Thymus (tissue), 11 donors: ENCODE data around the gene TCP11. TPM values are rescaled to one million over a fixed set of nuclear protein-coding genes. Genes with fewer than 3 reads are reported as not detected.

Experiments used
- DNase-seq, 9 donors: peaks; one replicate each; pipeline ENCODE4 v3.0.0-alpha.2; 2013; ENCODE audit warnings: low spot score in 9 of 9, low read depth in 6 of 9, missing footprints in 1 of 9
- H3K27ac ChIP-seq, 2 donors: one replicate each; pipeline ENCODE4 v1.5.1; 2013; ENCODE audit warnings: control low read depth in 1 of 2, low read depth in 1 of 2, low read length in 1 of 2, mild to moderate bottlenecking in 1 of 2, moderate library complexity in 1 of 2
- H3K27me3 ChIP-seq, 2 donors: one replicate each; pipeline ENCODE4 v1.5.1; 2013; ENCODE audit warnings: low read length in 1 of 2; ENCODE audit not compliant: control insufficient read depth in 2 of 2, insufficient read depth in 1 of 2
- H3K36me3 ChIP-seq, 2 donors: one replicate each; pipeline ENCODE4 v1.5.1; 2013; ENCODE audit warnings: low read length in 1 of 2, mild to moderate bottlenecking in 1 of 2, moderate library complexity in 1 of 2; ENCODE audit not compliant: control insufficient read depth in 2 of 2, insufficient read depth in 2 of 2
- H3K4me1 ChIP-seq, 2 donors: one replicate each; pipeline ENCODE4 v1.5.1; 2013; ENCODE audit warnings: low read length in 2 of 2; ENCODE audit not compliant: control insufficient read depth in 2 of 2, insufficient read depth in 2 of 2
- H3K4me3 ChIP-seq, 2 donors: one replicate each; pipeline ENCODE4 v1.5.1; 2013; ENCODE audit warnings: low read length in 2 of 2, control low read depth in 1 of 2, mild to moderate bottlenecking in 1 of 2
- H3K9me3 ChIP-seq, 2 donors: one replicate each; pipeline ENCODE4 v1.5.1; 2013; ENCODE audit warnings: low read length in 1 of 2, mild to moderate bottlenecking in 1 of 2; ENCODE audit not compliant: control insufficient read depth in 2 of 2, insufficient read depth in 1 of 2
- WGBS: extraction: QIAGEN DNeasy Blood & Tissue Kit; methylation state at CpG from one replicate; pipeline ENCODE4 v1.1.7; 2013; 5-methylcytosine and 5-hydroxymethylcytosine counted together
- polyA plus RNA-seq: library from polyadenylated mRNA; stranded (reverse); fragments of 200-250 nt; gene quantifications from one replicate; pipeline ENCODE4 v1.2.3, GENCODE V29; 2013
- total RNA-seq: library from RNA; stranded (reverse); fragments of 120-200 nt; gene quantifications from one replicate; pipeline ENCODE4 v1.2.4, GENCODE V29; 2013
- donor health status: healthy.

TCP11 gene
- total and polyA plus RNA-seq, 2 donors: 0.30 to 0.33 TPM

DNA sequence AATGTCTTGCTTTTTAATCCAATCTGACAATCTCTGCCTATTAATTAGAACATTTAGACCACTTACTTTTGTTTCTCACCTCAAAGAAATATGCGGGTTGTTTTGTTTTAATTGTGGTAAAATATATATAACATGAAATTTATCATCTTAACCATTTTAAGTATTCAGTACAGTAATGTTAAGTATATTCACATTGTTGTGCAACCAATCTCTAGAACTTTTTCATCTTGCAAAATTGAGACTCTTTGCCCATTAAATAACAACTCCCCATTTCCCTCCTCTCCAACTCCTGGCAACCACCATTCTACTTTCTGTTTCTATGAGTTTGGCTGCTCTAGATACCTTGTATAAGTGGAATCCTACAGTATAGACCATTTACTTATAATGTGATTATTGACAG, 13.8 kb upstream of the TCP11 start:
- Histone ChIP-seq H3K27me3 (no peaks in the 10 kb centered on the region), H3K4me1 (no peaks in the 10 kb centered on the region), H3K4me3 (no peak overlapping the region), H3K9me3 (no peaks in the 10 kb centered on the region), H3K27ac (no peak overlapping the region), H3K36me3 (no peaks in the 10 kb centered on the region)
- WGBS: 99% methylated on average over 1 of the region's 1 CpG
- no peak for DNase-seq

DNA sequence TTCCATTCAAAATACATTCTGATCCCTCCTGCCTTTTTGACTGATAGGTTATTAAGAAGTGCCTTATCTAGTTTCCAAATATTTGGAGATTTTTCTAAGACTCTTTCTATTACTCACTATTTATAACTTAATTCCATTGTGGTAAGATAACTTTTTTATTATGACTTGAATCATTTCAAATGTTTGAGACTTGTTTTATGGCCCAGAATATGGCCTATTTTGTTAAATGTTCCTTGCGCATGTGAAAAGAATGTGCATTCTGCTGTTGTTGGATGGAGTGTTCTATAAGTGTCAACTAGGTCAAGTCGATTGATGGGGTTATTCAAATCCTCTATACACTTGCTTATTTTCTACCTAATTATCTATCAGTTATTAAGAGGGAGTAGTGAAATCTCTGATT, 13.1 kb upstream of the TCP11 start:
- Histone ChIP-seq H3K4me3 (no peak overlapping the region), H3K4me1 (no peaks in the 10 kb centered on the region), H3K9me3 (no peaks in the 10 kb centered on the region), H3K27ac (no peak overlapping the region), H3K27me3 (no peaks in the 10 kb centered on the region), H3K36me3 (no peaks in the 10 kb centered on the region)
- no peak for DNase-seq
- 95% methylated on average over 2 of the region's 2 CpGs for WGBS

DNA sequence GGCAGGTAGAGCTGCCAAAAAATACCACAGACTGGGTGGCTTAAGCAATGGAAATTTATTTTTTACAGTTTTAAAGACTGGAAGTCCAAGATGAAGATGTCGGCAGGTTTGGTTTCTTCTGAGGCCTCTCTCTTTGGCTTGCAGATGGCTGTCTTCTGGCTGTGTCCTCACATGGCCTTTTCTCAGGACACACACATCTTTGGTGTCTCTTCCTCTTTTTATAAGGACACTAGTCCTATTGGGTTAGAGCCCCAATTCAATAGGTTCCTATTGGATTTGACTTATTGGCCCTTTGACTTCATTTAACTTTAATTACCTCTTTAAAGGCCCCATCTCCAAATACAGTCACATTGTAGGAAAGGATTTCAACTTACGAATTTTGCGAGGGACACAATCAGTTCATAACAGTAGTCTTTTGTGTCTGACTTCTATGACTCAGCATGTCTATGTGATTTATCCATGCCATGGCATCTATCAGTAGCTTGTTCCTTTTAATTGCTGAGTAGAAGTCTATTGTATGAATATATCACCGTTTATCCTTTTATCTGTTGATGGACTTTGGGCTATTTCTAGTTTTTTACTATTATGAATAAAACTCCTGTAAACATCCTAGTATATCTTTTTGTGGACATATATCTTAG, 11.0 kb upstream of the TCP11 start:
- DNase-seq: no peak
- H3K27ac ChIP-seq: no peak overlapping the region

DNA sequence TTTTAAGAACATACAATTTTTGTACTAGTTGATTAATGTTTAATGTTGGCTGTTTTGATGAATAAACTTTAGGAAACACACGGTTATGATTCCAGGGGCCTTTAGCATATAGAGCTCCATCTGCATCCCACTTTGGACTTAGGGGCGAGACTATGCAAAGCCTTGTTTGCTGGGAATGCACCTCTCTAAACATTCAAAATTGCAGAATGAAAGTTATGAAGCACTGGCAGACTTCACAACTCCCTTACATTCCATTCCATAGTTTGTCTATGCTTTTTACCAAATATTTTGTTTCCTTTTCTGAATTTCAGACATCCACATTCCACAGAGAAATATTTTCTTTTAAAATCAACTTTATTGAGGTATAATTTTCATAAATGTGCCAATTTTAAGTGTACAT, 10.3 kb upstream of the TCP11 start:
- Histone ChIP-seq H3K4me3 (no peak overlapping the region), H3K27ac (no peak overlapping the region), H3K36me3 (no peaks in the 10 kb centered on the region), H3K4me1 (no peaks in the 10 kb centered on the region), H3K27me3 (peaks cover 0 to 10% of the 10 kb centered on the region in 2 donors), H3K9me3 (no peaks in the 10 kb centered on the region)
- DNase-seq: no peak
- WGBS: 100% methylated on average over 2 of the region's 2 CpGs

More for the DNA sequence above, 11.0 kb upstream of the TCP11 start:
- no peaks in the 10 kb centered on the region for H3K9me3 ChIP-seq
- H3K4me1 ChIP-seq: no peaks in the 10 kb centered on the region
- WGBS: 71% methylated on average over 4 of the region's 4 CpGs
- H3K27me3 ChIP-seq: peaks cover 0 to 10% of the 10 kb centered on the region in 2 donors
- no peak overlapping the region for H3K4me3 ChIP-seq
- H3K36me3 ChIP-seq: no peaks in the 10 kb centered on the region

DNA sequence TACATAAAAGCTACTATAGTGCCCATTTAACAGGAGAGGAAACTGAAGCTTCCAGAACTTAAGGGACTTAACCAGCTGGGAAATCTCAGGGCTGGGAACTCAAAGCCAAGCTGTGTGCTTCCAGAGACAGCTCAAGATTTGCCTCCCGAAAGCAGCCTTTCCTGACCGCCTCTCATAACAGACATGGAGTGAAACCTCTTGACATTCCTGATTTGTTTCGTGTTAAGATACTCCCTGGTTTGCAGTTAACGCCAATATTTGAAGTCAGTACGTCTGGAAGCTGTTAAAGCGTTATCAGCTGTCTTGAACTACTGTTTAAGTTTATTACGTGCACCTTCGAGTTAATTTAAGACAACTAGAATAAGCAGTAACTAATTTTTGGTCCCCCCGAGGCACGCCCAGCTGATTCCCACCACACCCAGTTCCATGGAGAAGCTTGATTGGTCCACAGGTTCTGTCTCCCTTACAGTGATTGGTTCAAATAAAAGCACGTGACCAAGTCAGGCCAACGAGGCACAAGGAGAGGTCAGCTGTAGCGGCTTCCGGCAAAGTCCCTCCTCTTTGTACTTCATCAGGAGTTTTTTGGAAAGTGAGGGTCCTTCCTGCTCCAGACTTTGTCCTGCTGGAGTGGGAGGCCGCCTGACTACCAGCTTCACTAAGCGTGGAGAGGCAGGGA, 8.9 kb upstream of the TCP11 start:
- H3K4me1 ChIP-seq: no peaks in the 10 kb centered on the region
- H3K9me3 ChIP-seq: no peaks in the 10 kb centered on the region
- 93% methylated on average over 16 of the region's 16 CpGs for WGBS
- no peak overlapping the region for H3K4me3 ChIP-seq
- DNase-seq: no peak
- no peak overlapping the region for H3K27ac ChIP-seq
- H3K36me3 ChIP-seq: no peaks in the 10 kb centered on the region
- peaks cover 0 to 10% of the 10 kb centered on the region in 2 donors for H3K27me3 ChIP-seq

DNA sequence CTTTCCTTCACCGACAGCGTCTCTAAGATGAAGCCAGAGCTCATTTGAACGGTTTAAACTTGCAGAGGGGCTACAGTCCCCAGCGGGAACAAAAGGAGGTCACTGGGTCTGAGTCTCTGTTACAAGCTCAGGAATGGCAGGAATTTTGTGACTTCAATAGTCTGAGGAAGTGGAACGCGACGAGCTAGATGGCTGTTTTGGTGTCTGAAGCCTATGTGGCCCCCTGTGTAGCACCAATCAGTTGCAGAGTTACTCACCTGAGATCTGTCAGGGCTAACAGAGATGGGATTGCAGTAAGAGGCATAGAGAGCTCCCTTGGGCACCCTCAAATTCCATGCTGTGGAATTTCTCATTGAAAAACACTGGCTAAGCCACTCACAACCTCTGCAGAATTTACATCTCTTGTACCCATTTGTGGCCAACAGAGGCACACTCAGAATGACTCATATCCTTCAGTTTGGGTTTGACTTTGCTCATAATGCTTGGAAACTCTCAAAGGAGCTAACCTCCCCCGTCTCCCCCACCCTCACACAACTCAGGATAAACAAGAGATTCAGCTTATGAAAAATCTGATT, 7.1 kb upstream of the TCP11 start:
- WGBS: 81% methylated on average over 8 of the region's 8 CpGs
- Histone ChIP-seq H3K4me3 (no peak overlapping the region), H3K27me3 (peaks cover 0 to 10% of the 10 kb centered on the region in 2 donors), H3K36me3 (no peaks in the 10 kb centered on the region), H3K4me1 (no peaks in the 10 kb centered on the region), H3K9me3 (no peaks in the 10 kb centered on the region), H3K27ac (no peak overlapping the region)
- no peak for DNase-seq

DNA sequence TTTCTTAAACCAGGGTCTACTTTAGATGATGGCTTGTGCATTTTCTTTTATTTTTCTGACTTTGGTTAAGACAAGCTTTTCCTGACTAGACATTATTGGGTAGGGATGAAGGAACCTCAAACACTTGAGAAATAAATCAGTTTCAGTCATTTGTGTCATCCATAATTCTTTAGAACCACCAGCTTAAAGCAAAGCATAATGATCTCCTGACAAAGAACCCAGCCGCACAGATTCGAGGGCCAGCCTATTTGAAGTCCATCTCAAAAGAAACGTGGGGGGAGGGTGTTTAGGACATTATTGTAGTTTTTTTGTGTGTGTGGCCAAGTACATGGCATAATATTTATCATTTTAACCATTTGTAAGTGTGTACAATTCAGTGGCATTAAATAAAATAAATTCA, 6.3 kb upstream of the TCP11 start:
- no peak for DNase-seq
- Histone ChIP-seq H3K36me3 (no peaks in the 10 kb centered on the region), H3K27ac (no peak overlapping the region), H3K4me1 (no peaks in the 10 kb centered on the region), H3K4me3 (no peak overlapping the region), H3K9me3 (no peaks in the 10 kb centered on the region), H3K27me3 (peaks cover 0 to 12% of the 10 kb centered on the region in 2 donors)
- WGBS: 91% methylated on average over 3 of the region's 3 CpGs

DNA sequence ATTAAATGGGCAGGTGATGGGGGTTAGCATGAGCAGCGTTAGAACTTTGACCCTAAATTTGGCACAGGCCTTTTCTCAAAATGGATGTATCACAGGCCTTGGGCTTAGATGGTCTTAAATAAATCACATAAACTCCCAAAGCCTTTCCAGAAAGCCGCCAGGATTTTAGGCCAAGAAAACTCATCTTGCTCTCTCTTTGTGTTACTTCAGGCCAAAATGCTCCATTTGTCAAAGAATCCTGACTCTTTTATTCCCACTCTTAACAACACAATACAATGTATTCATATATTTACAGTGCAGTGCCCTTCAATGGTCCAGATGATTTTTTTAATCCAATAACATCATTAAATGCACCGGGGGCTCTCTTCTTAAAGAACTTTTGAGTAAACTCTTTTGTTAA, 5.9 kb upstream of the TCP11 start:
- no peak for DNase-seq

DNA sequence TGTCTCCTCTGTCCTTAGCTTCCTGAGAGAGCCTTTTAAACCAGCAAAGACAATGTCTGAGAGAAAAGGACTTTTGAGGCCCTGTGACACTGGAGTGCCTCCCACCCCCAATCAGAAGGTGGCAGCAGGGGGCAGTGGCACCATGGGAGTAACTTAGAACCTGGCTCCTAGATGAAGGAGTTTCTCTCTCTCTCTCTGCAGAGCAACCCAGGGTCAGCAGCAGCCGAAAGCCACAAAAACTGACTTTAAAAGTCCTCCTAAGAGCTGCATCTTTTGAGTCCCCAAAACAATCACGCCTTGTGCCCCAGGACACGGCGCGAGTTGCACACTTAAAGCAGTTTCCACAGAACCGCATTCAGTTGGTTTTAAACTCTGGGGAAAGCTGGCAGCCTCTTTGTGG, 5.3 kb upstream of the TCP11 start:
- peaks cover 0 to 2% of the 10 kb centered on the region in 2 donors for H3K4me1 ChIP-seq
- H3K9me3 ChIP-seq: no peaks in the 10 kb centered on the region
- no peak overlapping the region for H3K4me3 ChIP-seq
- peak in 2 of 9 donors; percentile 14 to 27 for DNase-seq
- H3K27ac ChIP-seq: no peak overlapping the region
- H3K27me3 ChIP-seq: peaks cover 2 to 22% of the 10 kb centered on the region in 2 donors
- H3K36me3 ChIP-seq: no peaks in the 10 kb centered on the region
- 69% methylated on average over 6 of the region's 6 CpGs for WGBS

More for the DNA sequence above, 5.9 kb upstream of the TCP11 start:
- no peaks in the 10 kb centered on the region for H3K4me1 ChIP-seq
- H3K4me3 ChIP-seq: no peak overlapping the region
- peaks cover 0 to 16% of the 10 kb centered on the region in 2 donors for H3K27me3 ChIP-seq
- H3K36me3 ChIP-seq: no peaks in the 10 kb centered on the region
- 98% methylated on average over 3 of the region's 3 CpGs for WGBS
- no peaks in the 10 kb centered on the region for H3K9me3 ChIP-seq
- no peak overlapping the region for H3K27ac ChIP-seq
